Suprapubic skin (tissue), 4 donors: ENCODE measurements around the gene ANO8.

Experiments
- EP300 ChIP-seq: sonication (generic); formaldehyde crosslinking; IDR thresholded peaks from one replicate; pipeline ENCODE4 v1.6.1; 2017; ENCODE audit warnings: antibody characterized with exemption
- POLR2A ChIP-seq, 2 donors: fragments of 450-650 bp; IDR thresholded peaks; one replicate each; pipeline ENCODE4 v1.6.1; 2017; ENCODE audit warnings: antibody characterized with exemption in 2 of 2, mild to moderate bottlenecking in 2 of 2, moderate library complexity in 2 of 2
- POLR2AphosphoS5 ChIP-seq, 3 donors: sonication (generic); formaldehyde crosslinking; IDR thresholded peaks; one replicate each; pipeline ENCODE4 v1.6.1; 2017; ENCODE audit warnings: antibody characterized with exemption in 3 of 3
- TF ChIP-seq, protein P1 (sequence below), 2 donors: fragments of 200-600 bp in 1 of 2; fragments of 450-650 bp in 1 of 2; sonication (generic) in 1 of 2; IDR thresholded peaks; one replicate each; pipeline ENCODE4 v1.5.1; 2016 to 2019; ENCODE audit warnings: antibody characterized with exemption in 2 of 2, mild to moderate bottlenecking in 1 of 2, moderate library complexity in 1 of 2

DNA sequence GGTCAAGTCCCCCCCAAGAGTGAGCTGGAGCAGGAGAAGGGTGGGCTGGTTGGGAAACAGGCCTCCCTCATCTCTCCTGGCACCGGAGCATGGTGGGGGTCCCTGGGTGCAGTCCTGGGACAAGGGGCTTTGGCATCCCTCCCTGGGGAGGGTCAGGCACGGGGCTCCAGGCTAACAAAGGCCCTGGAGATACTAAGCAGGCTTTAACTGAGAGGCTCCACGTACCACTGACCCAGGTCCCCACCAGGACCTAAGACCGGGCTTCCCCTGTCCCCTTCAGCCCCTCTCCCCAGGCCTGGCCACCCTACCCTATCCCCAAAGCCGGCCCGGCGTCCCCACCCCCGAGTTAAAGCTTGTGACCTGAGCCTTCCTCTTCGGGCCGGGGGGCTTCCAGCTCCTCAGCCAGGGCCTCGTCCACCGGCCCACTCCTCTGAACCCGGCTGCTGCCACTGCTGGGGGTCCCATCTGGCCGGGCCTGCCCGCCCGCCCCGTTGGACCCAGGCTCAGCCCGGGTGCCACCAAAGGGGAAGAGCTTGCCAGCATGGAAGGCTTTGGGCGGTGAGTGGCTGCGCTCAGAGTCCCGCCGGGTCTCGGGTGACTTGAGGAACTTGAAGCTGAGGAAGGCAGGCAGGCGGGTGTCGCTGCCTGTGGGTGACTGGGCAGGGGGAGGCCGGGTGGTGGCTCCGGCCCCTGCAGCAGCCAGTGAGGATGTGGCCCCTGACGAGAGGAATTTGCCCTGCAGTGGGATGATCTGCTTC, 10.1 kb downstream of the ANO8 start:
- TF ChIP-seq POLR2AphosphoS5 (IDR thresholded peaks at IDR 0.05) (no peak), POLR2A (IDR thresholded peaks at IDR 0.05) (no peak), EP300 (no peak)
- TF ChIP-seq, protein P1, sequence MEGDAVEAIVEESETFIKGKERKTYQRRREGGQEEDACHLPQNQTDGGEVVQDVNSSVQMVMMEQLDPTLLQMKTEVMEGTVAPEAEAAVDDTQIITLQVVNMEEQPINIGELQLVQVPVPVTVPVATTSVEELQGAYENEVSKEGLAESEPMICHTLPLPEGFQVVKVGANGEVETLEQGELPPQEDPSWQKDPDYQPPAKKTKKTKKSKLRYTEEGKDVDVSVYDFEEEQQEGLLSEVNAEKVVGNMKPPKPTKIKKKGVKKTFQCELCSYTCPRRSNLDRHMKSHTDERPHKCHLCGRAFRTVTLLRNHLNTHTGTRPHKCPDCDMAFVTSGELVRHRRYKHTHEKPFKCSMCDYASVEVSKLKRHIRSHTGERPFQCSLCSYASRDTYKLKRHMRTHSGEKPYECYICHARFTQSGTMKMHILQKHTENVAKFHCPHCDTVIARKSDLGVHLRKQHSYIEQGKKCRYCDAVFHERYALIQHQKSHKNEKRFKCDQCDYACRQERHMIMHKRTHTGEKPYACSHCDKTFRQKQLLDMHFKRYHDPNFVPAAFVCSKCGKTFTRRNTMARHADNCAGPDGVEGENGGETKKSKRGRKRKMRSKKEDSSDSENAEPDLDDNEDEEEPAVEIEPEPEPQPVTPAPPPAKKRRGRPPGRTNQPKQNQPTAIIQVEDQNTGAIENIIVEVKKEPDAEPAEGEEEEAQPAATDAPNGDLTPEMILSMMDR (IDR thresholded peaks at IDR 0.05): no peak
